ENCODE results near the gene LMNTD1. TPM values are rescaled to one million over a fixed set of nuclear protein-coding genes. Genes with fewer than 3 reads are reported as not detected.

LMNTD1 gene
- total and polyA plus RNA-seq, 2 of the 4 experiments (the other 2 are of a cell fraction): 1.5 to 4.3 TPM

DNA sequence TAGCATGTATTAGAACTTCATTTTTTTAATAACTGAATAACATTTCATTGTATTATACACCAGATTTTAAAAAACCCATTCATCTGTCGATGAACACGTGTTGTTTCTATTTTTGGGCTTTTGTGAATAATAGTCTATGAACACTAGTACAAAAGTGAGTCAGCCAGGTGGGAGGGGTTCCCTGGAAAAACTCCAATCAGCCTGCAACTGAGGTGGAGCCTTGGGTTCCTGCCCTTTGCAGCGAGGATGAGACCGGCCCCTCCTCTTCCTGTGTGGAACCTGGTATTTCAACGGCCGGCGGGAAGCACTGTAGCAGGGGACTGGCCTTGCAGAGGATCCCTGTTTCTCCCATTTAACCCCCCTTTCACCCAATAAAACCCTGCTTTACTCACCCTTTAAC is 56.1 kb downstream of the LMNTD1 start:
- in situ Hi-C loops (cut with MboI; ENCODE audit: low sequenced_read_pairs): no loop called here
- H3K27ac ChIP-seq (ENCODE audit: insufficient read depth, low read length): no peak overlapping the region

More for the DNA sequence above, 56.1 kb downstream of the LMNTD1 start:
- no peaks in the 10 kb centered on the region for H3K27me3 ChIP-seq (ENCODE audit: control insufficient read depth, insufficient read depth, low read length)
- ChIA-PET CTCF (no interaction called here), POLR2A (ENCODE audit: unreplicated experiment) (no interaction called here)
- H3K36me3 ChIP-seq (ENCODE audit: control insufficient read depth, insufficient read depth, low read length): no peaks in the 10 kb centered on the region
- no peaks in the 10 kb centered on the region for H3K9me1 ChIP-seq (ENCODE audit: insufficient read depth, low read length)
- H3K4me1 ChIP-seq (ENCODE audit: control insufficient read depth, insufficient read depth, low read length): peaks cover 2% of the 10 kb centered on the region; the same call in 1 of the 2 replicates
- no peak overlapping the region for H3K23ac ChIP-seq (ENCODE audit: low read depth, low read length)
- dilution Hi-C loops (cut with HindIII; ENCODE audit: low sequenced_read_pairs, unreplicated experiment): no loop called here
- no peak overlapping the region for H2BK15ac ChIP-seq (ENCODE audit: low read depth, low read length)
- no TSS peak for BruUV-seq (replicated peaks)
- no peak overlapping the region for H4K8ac ChIP-seq (ENCODE audit: low read depth in 2 of 2, low read length in 2 of 2)
- WGBS, 2 experiments (ENCODE audit: extremely low coverage in 2 of 2, insufficient read length in 1 of 2): no CpG with 5 or more reads among the region's 7 CpGs
- H4K91ac ChIP-seq (ENCODE audit: insufficient read depth, low read depth, low read length): no peak overlapping the region
- H3K14ac ChIP-seq (replicated peaks; ENCODE audit: low read depth, low read length): no peak overlapping the region
- H2BK5ac ChIP-seq (ENCODE audit: low read depth, low read length, poor library complexity, severe bottlenecking): no peak overlapping the region
- DNase-seq: no peak
- intact Hi-C loops (cut with micrococcal nuclease): no loop called here
- H2AK5ac ChIP-seq (ENCODE audit: low read depth, low read length): no peak overlapping the region
- no peak overlapping the region for H4K5ac ChIP-seq (ENCODE audit: low read depth, low read length)
- H3K9ac ChIP-seq (ENCODE audit: low read depth, low read length): no peak overlapping the region
- no peak overlapping the region for H2BK20ac ChIP-seq (ENCODE audit: low read depth, low read length)
- no peaks in the 10 kb centered on the region for H4K20me1 ChIP-seq (ENCODE audit: insufficient read depth, low read length)
- H3K4me2 ChIP-seq (ENCODE audit: low read depth, low read length): no peak overlapping the region
- H3K18ac ChIP-seq (ENCODE audit: low read depth, low read length): no peak overlapping the region
- no peak for ATAC-seq (ENCODE audit: low read depth)
- H2AFZ ChIP-seq (replicated peaks; ENCODE audit: low read length, poor library complexity): no peak overlapping the region
- H3K9me3 ChIP-seq (ENCODE audit: control insufficient read depth, insufficient read depth, low read length): no peaks in the 10 kb centered on the region
- no peak overlapping the region for H3K4ac ChIP-seq (ENCODE audit: low read depth, low read length)
- TF ChIP-seq BHLHE40 (IDR thresholded peaks at IDR 0.05; ENCODE audit: low read depth, low read length) (no peak), RAD21 (IDR thresholded peaks at IDR 0.05; ENCODE audit: low read length) (no peak), RFX5 (IDR thresholded peaks at IDR 0.05; ENCODE audit: low read depth, low read length) (no peak), CHD1 (IDR thresholded peaks at IDR 0.05; ENCODE audit: low read depth, low read length) (no peak), RCOR1 (IDR thresholded peaks at IDR 0.05; ENCODE audit: insufficient replicate concordance, low read length) (no peak), FOS (IDR thresholded peaks at IDR 0.05; ENCODE audit: low read depth, low read length) (no peak), SMC3 (IDR thresholded peaks at IDR 0.05; ENCODE audit: low read depth, low read length) (no peak), MXI1 (IDR thresholded peaks at IDR 0.05; ENCODE audit: borderline replicate concordance, low read depth, low read length) (no peak), CEBPB (IDR thresholded peaks at IDR 0.05; ENCODE audit: low read depth, low read length) (no peak)
- TF ChIP-seq, protein P1, sequence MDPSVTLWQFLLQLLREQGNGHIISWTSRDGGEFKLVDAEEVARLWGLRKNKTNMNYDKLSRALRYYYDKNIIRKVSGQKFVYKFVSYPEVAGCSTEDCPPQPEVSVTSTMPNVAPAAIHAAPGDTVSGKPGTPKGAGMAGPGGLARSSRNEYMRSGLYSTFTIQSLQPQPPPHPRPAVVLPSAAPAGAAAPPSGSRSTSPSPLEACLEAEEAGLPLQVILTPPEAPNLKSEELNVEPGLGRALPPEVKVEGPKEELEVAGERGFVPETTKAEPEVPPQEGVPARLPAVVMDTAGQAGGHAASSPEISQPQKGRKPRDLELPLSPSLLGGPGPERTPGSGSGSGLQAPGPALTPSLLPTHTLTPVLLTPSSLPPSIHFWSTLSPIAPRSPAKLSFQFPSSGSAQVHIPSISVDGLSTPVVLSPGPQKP (IDR thresholded peaks at IDR 0.05; ENCODE audit: borderline replicate concordance, low read depth, low read length): no peak
- H2BK120ac ChIP-seq (ENCODE audit: low read depth, low read length): no peak overlapping the region
- H3K79me1 ChIP-seq (ENCODE audit: low read depth in 1 of 2, low read length in 2 of 2): no peaks in the 10 kb centered on the region
- no peak overlapping the region for H2AK9ac ChIP-seq (replicated peaks; ENCODE audit: low read depth, low read length, poor library complexity)
- H3K56ac ChIP-seq (ENCODE audit: extremely low read depth, insufficient read depth, low read length): no peak overlapping the region
- H3K4me3 ChIP-seq (ENCODE audit: insufficient read depth, low read depth, low read length): no peak overlapping the region

Measured in IMR-90 (cell line).